HG03460 (cell line): ENCODE measurements around the gene DNASE2.

ENCODE experiments used
- ATAC-seq: cut with Tn5 transposase; IDR thresholded peaks from one replicate; pipeline ENCODE4 v1.9.1; 2021; ENCODE audit not compliant: unreplicated experiment

Gene DNASE2

DNA sequence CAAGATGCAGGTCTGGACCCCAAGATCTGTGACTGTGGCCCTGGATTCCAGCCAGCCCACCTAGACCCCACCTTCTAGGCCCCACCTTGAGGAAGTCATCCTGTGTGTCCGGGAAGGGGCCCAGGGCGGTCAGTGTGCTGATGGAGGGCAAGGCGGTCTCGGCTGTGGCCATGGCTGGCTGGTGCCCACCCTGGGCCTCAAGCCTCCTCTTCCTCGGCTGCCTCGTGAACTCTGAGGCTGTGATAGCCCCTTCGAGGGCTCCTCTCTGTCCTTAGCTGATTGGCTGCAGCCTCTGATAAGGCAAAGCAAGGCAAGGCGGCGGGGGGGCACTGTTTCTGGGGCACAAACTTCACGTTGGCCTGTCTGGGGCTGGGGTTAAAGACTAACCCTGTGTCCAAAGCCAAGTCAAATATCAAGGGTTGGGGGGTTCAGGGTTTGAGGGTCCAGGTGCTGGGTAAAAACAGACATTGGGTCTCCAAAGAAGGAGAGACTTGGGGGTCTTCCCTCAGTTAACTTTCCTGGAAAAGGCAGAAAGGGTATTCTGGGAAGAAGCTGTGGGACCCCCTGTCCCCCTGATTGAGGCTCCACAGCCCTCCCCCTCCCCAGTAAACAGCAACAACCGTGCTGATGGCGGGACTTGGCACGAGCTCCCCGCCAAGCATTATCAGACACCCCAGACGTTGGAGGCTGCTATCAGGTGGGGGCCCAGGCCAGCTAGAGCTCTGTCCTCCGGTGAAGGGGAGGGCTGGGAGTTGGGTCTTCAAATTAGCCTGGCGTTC is 5.9 kb upstream of the DNASE2 start, which contains the start of gene KLF1:
Gene KLF1 (minus strand): TSS at position 233 of the 779 bp plus-strand sequence. CDS start 61 bp downstream, at position 172.
- no peak for ATAC-seq

DNA sequence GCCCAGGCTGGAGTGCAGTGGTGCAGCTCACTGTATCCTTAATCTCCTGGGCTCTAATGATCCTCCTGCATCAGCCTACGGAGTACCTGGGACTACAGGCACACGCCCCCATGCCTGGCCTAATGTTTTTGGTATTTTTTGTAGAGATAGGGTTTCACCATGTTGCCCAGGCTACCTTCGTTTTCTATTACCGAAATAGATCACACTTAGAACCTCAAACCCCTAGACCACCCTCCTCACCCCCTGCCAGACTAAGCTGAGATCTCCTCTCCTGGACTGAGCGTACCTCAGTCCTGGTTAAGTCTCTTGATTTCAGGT is 5.4 kb upstream of the DNASE2 start:
- no peak for ATAC-seq

DNA sequence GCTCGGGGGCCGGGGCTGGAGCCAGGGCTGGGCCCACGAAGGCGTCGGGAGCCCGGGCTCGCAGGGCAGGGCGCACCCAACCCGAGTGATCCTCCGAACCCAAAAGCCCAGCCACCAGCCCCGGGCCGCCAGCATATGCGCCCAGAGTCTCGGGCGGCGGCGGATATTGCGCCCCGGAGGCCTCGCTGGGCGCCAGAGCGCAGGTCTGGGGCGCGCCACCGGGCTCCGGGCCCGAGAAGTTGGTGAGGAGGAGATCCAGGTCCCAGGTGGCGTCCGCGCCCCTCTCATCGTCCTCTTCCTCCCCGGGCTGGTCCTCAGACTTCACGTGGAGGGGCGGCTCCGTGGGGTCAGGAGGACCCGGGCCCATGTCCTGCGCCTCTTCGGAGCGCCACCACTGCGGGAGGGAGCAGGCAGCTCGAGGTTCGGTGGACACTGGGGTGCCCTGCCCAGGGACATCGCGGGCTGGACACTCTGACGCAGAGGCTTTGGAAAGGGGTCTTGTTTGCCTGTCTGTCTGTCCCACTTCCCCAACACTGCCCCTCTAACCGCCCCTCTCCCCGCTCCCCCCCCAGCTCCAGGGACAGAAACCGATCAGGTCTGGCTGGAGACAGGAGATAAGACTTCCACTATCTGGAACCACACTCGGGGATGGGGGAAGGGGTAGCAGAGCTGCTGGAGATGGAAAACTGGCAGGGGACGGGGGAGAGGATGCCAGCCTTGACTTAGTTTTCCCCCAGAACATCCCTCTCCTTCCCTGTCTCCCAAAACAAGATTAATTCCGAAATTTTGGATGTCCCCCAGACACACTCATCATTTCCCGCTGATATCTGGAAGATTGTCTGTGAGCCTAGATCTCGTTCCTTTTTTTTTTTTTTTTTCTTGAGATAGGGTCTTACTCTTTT is 4.8 kb upstream of the DNASE2 start:
- ATAC-seq: no peak

- no peak for ATAC-seq
These were observed 3.9 kb upstream of the DNASE2 start for GRCh38 chr19:12884926-12885748.

GRCh38 chr19:12884627-12884925 is 3.3 kb upstream of the DNASE2 start:
- ATAC-seq: no peak

DNA sequence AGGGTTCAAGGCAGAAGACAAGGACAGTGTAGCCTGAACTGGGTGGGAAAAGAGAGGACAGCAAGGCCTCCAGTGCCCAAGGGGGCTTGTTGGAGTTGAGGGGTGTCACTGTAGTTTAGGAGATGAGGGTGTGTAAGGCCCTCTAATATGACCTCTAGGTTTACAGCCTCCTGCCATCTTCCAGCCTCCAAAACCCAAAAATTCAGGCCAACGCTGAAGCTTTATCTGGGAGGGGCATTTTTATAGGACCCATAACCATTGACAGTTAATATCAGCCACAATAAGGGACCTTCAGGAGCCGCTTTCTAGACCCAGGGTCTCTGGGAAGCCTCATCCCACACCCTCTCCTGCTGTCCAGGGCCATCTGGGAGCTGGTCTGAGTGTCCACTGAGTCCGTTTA is 3.0 kb upstream of the DNASE2 start:
- ATAC-seq: no peak

GRCh38 chr19:12882589-12882988 is 1.3 kb upstream of the DNASE2 start:
- ATAC-seq: no peak

GRCh38 chr19:12880551-12881171 is 588 bp downstream of the DNASE2 start:
- ATAC-seq: peak; percentile 20

GRCh38 chr19:12875086-12875485 is 6.2 kb downstream of the DNASE2 start:
- ATAC-seq: no peak

- no peak for ATAC-seq
These were observed 7.1 kb downstream of the DNASE2 start for GRCh38 chr19:12873891-12874745.

DNA sequence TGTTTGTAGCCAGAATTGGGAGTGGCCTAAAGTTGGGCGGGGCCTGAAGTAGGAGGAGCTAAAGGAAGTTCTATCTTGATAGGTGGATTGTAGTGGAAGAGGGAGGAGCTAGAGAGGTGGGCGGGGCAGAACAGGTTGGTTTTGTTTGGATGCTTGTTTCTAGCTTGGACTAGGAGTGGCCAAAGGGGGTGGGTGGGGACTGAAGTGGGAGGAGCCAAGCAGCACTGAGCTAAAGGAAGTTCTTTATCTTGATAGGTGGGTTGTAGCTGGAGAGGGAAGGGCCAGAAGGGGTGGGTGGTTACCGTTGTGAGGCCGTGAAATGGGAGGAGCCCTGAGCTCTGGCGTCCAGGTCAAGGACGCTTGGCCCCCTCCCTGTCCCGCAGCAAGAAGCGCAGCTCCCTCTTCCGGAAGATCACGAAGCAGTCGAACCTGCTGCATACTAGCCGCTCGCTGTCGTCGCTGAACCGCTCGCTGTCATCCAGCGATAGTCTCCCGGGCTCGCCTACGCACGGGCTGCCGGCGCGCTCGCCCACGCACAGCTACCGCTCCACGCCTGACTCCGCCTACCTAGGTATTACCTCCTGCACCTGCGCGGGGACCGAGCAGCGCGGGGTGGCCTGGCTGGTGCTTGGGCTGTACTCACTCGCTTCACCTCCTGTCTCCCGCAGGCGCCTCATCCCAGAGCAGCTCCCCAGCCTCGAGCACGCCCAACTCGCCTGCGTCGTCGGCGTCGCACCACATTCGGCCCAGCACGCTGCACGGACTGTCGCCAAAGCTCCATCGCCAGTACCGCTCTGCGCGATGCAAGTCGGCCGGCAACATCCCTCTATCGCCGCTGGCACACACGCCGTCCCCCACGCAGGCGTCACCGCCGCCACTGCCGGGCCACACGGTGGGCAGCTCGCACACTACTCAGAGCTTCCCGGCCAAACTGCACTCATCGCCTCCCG is 8.0 kb downstream of the DNASE2 start:
- ATAC-seq: no peak

GRCh38 chr19:12872255-12872654 is 9.0 kb downstream of the DNASE2 start:
- ATAC-seq: no peak

- ATAC-seq: no peak
These were observed 9.6 kb downstream of the DNASE2 start for GRCh38 chr19:12871681-12872080.

- no peak for ATAC-seq
These were observed 12.6 kb downstream of the DNASE2 start for GRCh38 chr19:12868540-12869112.

GRCh38 chr19:12867120-12868099 is 13.8 kb downstream of the DNASE2 start:
- no peak for ATAC-seq

DNA sequence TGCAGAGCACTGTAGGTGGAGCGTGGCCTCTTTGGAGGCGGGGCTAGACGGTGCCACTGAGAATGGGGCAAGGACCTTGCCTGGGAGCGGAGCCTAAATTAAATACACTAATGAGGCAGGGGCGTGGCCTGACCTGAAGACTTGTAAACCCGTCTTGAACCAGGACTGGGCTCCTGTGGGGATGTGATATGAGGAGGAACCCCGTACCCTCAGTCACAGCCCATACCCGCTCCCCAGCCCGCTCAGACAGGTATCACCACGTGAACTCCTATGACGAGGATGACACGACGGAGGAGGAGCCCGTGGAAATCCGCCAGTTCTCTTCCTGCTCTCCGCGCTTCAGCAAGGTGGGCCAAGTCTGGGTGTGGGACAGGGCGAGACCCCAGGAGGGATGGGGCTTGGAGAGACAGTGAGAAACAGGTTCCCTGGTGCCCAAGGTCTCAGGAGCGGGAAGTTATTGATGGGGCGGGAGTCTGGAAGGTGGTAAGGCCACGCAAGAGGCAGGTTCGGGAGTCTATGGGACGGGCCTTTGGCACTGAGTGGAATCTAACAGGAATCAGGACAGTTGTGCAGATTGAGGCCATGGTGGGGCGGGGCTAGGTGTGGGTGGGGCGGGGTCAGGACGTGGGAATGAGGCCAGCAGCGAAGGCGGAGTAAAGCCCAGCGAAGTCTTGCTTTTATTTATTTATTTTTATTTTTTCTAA is 14.7 kb downstream of the DNASE2 start:
- no peak for ATAC-seq
